GM18519 (cell line): ENCODE results near the gene EIF3A.
A peak's percentile ranks its signal among the peaks of the same experiment; 100 is the strongest.
"Not testable (repeated sequence)": the region's sequence is repeated elsewhere in the genome, so short reads cannot be mapped to it uniquely, and the experiment has no call there.

Experiments
- ATAC-seq: cut with Tn5 transposase; IDR thresholded peaks from one replicate; pipeline ENCODE4 v1.9.1; 2021; ENCODE audit warnings: mild to moderate bottlenecking, moderate library complexity; ENCODE audit not compliant: unreplicated experiment, low FRiP score

The EIF3A gene

DNA sequence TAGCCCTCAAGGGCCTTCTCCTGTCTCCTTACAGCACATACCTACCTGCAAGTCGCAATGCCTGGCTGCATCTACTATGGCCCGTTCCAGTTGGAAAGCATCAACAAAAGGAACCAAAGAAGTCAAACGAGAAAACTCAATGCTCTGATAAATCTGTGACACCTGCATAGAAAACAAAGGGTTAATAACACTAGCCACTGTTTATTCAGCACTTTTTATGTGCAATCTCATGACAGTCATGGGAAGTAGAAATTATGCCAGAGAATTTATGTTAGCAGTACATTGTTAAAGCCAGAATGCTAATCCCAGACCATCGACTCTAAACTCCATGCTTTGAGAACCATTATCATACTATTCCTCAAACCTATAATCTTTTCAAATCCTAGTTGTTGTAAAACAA is 21.1 kb downstream of the EIF3A start:
- ATAC-seq: no peak

DNA sequence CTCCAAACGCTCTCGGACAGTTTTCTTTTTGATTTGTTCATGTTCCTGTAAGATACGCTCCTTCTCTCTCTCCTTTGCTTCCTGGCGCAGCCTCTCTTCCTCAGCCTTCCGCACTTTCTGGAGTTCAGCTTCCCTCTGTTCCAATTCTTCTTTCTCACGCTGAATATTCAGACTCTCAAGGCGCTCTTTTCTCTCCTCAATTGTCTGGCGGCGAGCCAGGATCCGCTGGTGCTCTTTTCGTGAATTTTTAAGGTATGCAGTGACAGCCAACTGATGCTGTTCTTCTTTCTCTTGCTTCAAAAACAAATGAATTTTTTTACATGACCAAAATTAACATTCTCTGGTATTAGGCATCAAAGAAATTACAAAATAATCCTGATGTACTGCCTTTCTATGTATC is 22.6 kb downstream of the EIF3A start:
- no peak for ATAC-seq

- no peak for ATAC-seq
Observed at GRCh38 chr10:119055472-119055871, 25.1 kb downstream of the EIF3A start.

- no peak for ATAC-seq
Observed at GRCh38 chr10:119051775-119052174, 28.8 kb downstream of the EIF3A start.

GRCh38 chr10:119049777-119050176 is 30.8 kb downstream of the EIF3A start:
- no peak for ATAC-seq

DNA sequence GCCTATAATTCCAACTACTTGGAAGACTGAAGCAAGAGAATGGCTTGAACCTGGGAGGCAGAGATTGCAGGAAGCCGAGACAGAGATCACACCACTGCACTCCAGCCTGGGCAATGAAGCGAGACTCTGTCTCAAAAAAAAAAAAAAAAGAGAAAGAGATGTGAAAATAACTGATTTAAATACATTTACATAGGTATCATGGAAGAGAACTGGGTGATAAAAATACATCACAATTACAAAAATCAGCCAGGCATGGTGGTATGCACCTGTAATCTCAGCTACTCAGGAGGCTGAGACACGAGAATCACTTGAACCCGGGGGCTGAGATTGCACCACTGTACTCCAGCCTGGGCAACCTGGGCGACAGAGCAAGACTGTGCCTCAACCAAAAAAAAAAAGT is 31.3 kb downstream of the EIF3A start:
- ATAC-seq: no peak

DNA sequence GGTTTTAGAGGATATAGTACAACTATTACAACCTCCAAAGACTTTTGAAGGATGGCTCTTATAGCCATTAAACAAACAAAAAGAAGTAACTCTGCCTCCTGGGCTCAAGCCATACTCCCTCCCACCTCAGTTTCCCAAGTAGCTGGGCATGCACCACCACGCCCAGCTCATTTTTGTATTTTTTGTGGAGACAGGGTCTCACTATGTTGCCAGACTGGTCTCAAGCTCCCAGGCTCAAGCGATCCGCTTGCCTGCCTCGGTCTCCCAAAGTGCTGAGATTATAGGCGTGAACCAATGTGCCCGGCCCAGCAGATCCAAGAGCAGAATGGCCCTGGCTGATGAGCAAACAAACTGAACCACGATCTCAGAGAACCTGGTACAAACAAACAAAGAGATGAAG is 35.1 kb downstream of the EIF3A start:
- ATAC-seq: no peak

DNA sequence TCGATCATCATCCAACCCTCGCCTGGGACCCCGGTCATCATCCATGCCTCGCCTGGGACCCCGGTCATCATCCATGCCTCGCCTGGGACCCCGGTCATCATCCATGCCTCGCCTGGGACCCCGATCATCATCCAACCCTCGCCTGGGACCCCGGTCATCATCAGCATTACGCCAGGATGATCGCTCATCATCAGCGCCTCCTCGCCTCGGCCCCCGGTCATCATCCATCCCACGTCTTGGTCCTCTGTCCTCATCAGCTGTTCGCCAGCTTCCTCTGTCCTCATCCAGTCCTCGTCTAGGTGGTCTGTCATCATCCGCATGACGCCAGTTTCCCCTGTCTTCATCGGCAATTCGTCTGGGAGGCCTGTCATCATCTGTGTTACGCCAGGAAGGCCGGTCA is 38.4 kb downstream of the EIF3A start:
- ATAC-seq: no peak

- no peak for ATAC-seq
Observed at GRCh38 chr10:119041326-119041725, 39.3 kb downstream of the EIF3A start.

- no peak for ATAC-seq
Observed at GRCh38 chr10:119039161-119039560, 41.5 kb downstream of the EIF3A start.

- ATAC-seq: no peak
Observed at GRCh38 chr10:119031496-119032059, 49.0 kb downstream of the EIF3A start.

DNA sequence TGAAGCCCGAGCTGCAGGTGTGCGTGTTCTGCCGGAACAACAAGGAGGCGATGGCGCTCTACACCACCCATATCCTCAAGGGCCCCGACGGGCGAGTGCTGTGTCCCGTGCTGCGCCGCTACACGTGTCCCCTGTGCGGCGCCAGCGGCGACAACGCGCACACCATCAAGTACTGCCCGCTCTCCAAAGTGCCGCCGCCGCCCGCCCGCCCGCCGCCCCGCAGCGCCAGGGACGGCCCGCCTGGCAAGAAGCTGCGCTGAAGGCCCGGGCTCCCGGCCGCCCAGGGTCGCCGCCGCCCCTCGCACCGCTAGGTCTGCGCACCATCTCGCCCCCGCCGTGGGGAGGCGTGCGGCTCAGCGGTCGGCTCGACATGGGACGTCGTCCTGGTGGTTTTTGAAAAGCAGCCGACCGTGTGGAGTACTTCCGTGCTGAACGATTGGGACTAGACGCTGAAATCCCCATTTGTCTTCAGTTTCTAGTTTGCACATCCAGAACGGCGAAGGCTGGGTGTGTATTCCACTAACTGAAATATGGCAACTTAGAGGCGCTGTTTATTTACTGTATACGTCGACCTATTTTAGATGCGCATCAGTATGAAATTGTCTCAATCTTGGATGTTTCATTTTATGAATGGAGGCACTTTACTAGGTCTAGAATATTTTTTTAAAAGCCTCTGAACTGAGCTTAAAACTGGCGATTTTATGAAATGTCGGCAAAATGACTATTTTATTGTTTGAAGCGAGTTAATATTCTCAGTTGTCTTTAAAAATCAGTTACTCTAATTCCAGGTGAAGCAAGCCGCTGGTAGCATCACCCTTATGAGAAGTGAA is 50.0 kb downstream of the EIF3A start:
- peak; percentile 42 for ATAC-seq

GRCh38 chr10:119029613-119030420 is 50.8 kb downstream of the EIF3A start, which contains the start of gene NANOS1:
Gene NANOS1, plus strand, starts transcription at chr10:119029714. Its CDS starts 88 bp downstream, at chr10:119029802.
- peak; percentile 6 for ATAC-seq

DNA sequence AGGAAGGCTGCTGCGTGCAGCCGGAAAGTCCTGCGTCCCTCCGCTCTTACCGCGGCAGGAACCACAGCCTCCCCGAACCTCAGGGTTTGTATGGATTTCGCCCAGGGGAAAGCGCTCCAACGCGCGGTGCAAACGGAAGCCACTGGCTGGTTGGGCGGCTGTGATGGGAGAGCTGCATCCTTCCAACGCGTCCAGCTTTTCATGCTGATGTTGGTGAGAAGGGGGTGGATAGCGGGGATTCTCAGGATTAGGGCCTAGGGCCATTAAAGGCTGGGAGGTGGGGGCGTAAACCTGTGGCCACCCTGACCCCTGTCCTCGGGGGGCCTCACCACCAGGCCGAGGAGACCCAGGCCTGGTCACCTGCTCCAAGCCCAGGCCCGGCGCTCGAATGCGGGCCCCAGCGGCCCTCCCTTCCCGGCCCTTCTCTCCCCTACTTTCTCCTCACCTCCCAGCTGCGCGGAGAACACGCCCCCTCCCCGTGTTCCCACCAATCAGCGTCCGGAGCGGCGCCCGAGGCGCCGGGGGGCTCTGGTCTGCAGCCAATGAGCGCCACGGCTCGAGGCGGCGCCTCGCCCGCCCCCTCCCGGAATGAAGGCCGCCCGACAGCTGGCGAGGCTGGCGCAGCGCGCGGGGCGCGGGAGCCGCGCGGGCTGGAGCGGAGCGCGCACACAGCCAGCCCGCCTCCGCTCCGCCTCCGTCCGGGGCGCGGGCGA is 51.6 kb downstream of the EIF3A start:
- peak; percentile 36 for ATAC-seq

DNA sequence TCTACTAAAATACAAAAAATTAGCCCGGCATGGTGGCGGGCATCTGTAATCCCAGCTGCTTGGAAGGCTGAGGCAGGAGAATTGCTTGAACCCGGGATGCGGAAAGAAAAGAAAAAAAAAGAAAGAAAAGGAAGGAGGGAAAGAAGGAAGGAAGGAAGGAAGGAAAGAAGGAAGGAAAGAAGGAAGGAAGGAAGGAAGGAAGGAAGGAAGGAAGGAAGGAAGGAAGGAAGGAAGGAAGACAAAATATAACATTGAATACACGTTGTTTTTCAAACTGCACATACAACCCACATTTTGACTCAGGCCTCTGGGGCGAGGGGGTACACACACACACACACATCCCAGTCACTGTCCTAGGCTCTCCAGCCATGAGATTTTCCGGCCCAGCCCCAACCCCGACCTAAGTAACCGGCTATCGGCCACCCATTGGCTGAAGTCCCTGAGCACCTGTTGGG is 52.1 kb downstream of the EIF3A start:
- ATAC-seq: not testable (repeated sequence)

- no peak for ATAC-seq
Observed at GRCh38 chr10:119026301-119027110, 54.1 kb downstream of the EIF3A start.

GRCh38 chr10:119025776-119026175 is 54.8 kb downstream of the EIF3A start:
- ATAC-seq: no peak

GRCh38 chr10:119025336-119025735 is 55.3 kb downstream of the EIF3A start:
- ATAC-seq: no peak

GRCh38 chr10:119024882-119025281 is 55.7 kb downstream of the EIF3A start:
- ATAC-seq: no peak

DNA sequence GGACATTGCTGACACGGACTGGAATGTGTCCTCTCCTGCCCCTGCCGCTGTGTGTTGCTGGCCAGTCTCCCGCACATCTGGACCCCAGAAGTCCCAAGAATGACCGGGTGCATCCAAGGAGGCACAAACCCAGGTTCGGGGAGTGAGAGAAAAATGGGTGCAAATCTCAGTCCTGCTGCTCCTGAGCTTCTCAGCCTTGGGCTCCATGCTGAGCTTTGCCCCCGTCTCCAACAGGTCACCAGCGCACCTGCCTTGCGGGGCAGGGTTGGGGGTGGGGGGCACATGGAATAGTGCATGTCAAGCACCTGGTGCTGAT is 57.1 kb downstream of the EIF3A start:
- ATAC-seq: no peak
